H7 (cell line): Measurements from ENCODE around the gene CORIN. TPM values are rescaled to one million over a fixed set of nuclear protein-coding genes. Genes with fewer than 3 reads are reported as not detected.

Experiments used
- DNase-seq: peaks from one replicate; pipeline ENCODE4 v3.0.0; 2012
- H3K27me3 ChIP-seq: 2 replicates; pipeline ENCODE4 v1.6.0; 2011; ENCODE audit warnings: mild to moderate bottlenecking, low read length; ENCODE audit not compliant: control insufficient read depth, insufficient read depth
- H3K36me3 ChIP-seq: replicated peaks from 2 replicates; pipeline ENCODE4 v1.5.1; 2011; ENCODE audit warnings: low read length; ENCODE audit not compliant: control insufficient read depth, insufficient read depth
- H3K4me3 ChIP-seq: 2 replicates; pipeline ENCODE4 v1.5.1; 2011; ENCODE audit warnings: low read depth, mild to moderate bottlenecking, control low read depth, low read length, moderate library complexity; ENCODE audit not compliant: insufficient read depth
- total RNA-seq: library from RNA; depleted of rRNA; stranded (reverse); fragments of >200 nt; shearing (Covaris generic); gene quantifications from 2 replicates; pipeline ENCODE4 v1.2.3, GENCODE V29; 2014

CORIN gene
- total RNA-seq, 1 experiment from 2014 or later, result 0.07 TPM

DNA sequence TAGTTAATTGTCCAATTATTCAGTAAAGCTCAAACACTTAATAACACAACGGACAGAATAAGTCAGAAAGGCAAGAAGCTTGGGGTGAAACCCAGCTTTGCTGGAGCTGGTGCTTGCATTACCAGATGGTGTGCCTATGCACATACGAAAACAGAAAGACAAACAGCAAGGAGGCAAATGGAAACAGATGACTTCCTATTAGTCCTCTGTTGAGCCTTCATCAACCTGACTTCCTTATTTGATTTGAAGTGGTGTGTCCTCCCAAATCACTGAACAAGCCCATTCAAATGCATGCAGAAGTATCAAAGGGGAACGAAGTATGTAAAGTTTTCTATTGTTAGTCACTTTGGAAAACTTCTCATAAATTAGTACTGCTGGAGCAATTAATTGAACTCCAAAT lies 186.6 kb downstream of the CORIN start:
- H3K4me3 ChIP-seq, result no peak overlapping the region
- H3K27me3 ChIP-seq, result no peaks in the 10 kb centered on the region
- no peaks in the 10 kb centered on the region for H3K36me3 ChIP-seq
- no peak for DNase-seq

DNA sequence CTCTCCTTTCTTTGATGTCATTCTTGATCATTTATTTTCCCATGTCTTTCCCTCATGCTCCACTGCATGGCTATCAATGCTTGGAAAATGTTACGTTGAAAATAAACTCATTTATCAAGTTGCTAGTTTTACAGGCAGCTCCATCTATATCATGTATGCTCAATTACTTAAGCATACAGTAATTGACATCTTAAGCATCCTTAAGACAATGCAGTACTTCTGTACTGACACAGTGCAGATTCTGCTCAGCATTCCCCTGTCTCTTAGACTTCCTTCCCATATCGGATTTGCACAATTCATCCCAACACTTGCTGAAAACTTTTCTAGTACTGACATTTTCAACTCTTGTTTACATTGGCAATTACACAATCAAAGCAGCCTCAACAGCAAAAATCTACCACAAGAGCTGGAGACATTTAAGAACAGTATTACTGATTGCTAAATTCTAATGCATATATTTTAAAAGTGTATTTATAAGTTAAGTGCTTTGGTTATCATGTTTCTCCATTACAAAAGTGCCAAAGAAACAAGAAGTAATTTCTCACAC lies 187.2 kb downstream of the CORIN start:
- DNase-seq, result no peak
- no peak overlapping the region for H3K4me3 ChIP-seq
- H3K27me3 ChIP-seq, result no peaks in the 10 kb centered on the region
- no peaks in the 10 kb centered on the region for H3K36me3 ChIP-seq

DNA sequence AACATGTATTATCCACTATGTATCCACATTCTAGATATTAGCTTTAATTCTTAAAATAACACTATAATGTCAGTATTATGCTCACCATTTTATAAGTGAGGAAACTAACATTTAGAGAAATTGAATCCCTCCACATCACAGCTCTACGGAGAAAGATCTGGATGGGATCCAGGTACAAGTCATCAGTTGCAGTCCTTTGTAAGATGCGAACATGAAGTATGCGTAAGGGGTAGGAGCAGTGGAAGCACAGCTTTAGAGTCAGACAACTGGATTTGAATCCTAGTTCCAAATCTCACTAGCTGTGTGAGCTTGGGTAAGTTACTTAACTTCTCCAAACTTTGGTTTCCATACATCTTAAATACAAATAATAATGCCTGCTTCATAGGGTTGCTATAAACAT lies 190.3 kb downstream of the CORIN start:
- Histone ChIP-seq H3K27me3 (no peaks in the 10 kb centered on the region), H3K4me3 (no peak overlapping the region), H3K36me3 (no peaks in the 10 kb centered on the region)
- no peak for DNase-seq

DNA sequence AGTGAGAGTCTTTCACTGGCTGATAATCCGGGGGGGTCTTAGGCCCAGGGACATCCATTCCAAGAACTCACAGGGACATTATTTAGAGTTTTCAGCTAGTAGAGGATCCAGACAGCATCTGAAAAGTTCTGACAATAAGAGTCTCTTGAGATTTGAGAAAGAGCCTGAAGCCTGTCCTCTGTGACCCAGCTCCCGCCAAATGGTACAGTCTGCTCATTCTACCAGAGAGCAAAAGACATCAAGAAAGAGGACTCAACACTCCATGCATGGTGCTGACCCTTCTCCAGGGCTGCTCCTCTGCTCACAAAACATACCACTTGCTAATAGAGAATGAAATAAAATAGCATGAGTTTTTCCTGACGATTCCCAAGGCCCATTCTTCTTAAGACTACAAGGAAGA lies 190.8 kb downstream of the CORIN start:
- Histone ChIP-seq H3K27me3 (no peaks in the 10 kb centered on the region), H3K4me3 (no peak overlapping the region), H3K36me3 (no peaks in the 10 kb centered on the region)
- DNase-seq, result no peak

DNA sequence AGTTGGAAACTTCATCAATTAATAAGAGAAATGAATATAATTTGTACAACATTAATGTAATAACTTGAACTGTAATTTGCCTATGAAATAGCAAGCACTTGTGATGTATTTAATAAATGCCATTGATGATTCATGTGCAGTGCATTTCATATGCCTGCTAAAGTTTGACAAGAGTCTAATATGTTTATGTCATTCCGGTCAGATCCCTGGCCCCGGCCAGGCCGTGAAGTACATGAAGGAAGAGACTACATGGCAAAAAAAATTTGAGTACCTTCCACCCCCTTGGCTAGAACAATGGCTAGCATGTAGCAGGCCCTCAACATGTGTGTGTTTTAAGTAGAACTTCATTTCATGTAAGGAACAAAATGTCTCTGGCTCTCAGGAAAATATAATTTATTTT lies 191.5 kb downstream of the CORIN start:
- no peaks in the 10 kb centered on the region for H3K27me3 ChIP-seq

DNA sequence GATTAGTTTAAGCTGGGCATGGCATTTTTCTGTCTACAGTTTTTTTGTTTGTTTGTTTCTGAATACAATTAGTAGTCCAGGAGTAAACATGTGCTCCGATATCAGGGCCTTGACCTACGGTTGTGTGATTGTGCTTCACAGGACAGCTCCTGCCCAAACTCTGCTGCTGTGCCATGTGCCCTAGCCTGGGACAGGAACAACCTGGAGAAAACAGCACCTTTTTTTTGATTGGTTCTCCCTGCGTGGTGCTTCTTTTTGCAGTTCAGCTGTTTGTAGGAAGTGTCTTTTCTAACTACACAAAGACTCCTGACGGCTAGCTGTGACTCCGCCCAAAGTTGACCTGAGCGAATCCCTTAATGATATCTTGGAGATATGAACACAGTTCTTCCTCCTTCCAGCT lies 194.0 kb downstream of the CORIN start:
- Histone ChIP-seq H3K36me3 (no peaks in the 10 kb centered on the region), H3K27me3 (no peaks in the 10 kb centered on the region), H3K4me3 (no peak overlapping the region)
- DNase-seq, result no peak

More for the DNA sequence above, 191.5 kb downstream of the CORIN start:
- H3K36me3 ChIP-seq, result no peaks in the 10 kb centered on the region
- no peak overlapping the region for H3K4me3 ChIP-seq
- DNase-seq, result no peak

DNA sequence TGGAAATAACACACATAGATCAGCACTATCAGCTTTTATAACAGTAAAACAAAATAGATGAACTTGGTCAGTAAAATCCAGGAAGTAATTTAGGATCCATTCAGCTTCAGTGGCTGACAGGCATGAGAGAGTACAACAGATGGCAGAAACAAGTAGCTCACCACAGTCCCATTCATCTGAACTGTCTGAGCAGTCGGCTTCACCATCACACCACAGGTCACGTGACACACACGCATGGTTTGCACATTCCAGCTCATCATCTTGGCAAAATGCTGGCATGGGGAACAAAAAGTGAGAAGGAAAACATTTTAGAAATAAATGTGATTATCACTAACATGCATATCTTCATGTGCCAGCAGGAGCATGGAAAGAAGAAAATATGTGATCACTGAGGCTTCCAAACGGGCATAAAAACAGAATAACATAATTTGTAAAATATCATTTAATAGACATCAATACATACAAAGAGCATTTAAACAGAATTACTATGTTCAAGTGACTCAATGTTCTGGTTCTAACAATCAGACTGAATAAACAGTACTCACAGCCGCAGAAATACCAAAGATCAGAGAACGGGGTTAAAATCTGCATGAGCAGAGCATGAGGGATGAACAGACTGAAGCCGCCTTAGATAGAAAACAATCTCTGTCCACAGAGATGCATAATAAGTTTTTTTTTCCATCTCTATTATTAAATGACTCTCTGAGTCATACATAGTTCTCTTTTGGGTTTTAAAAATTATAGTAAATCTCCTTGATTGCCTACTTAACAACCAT lies 194.7 kb downstream of the CORIN start:
- H3K36me3 ChIP-seq, result no peaks in the 10 kb centered on the region
- no peaks in the 10 kb centered on the region for H3K27me3 ChIP-seq
- H3K4me3 ChIP-seq, result no peak overlapping the region
- DNase-seq, result no peak

DNA sequence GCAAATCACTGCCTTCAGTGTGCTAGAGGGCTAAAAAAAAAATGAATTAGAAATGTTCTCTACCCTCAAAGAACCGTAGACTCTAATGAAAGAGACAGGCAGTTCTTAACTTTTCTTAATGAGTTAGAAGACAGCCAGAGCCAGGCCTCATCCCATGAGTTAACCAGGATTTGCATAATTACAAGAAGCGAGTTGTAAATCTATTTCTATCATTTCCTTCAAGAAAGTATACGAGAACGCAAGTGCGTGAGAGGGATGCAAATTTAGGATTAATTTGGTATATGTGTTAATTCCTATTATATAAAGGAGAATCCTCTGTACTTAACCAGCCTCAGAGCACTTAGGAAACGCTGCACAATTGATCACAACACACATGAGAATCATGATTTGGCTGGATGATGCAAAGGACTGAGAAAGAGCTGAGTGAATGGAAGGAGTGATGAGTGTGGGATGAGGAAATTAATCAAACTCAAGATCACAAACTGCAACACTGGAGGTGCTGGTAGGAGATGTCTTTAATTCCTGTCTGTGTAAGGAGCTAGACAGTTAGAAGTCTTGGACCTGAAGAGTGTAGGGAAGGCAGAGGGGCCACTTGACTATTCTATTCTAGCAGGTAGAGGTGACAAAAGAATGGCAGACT lies 195.6 kb downstream of the CORIN start:
- H3K4me3 ChIP-seq, result no peak overlapping the region
- no peak for DNase-seq
- no peaks in the 10 kb centered on the region for H3K36me3 ChIP-seq
- H3K27me3 ChIP-seq, result no peaks in the 10 kb centered on the region

DNA sequence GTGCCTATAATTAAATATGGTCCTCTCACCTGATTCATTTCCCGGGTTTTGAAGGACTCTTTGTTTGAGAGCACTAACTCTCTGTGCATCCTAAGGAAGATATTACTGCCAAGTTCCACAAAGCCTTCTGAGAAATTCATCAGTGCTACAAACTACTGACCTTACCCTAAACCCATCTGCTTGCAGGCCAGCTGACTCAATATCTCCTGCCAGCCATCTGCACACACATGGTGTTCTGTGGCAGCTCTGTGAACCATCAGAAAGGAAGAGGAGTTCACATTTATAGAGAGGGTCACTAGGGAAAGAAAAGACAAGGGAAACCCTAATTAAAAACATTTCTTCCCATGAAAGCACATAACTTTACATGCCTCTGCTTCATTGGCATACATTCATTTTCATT lies 196.1 kb downstream of the CORIN start:
- Histone ChIP-seq H3K4me3 (no peak overlapping the region), H3K36me3 (no peaks in the 10 kb centered on the region), H3K27me3 (no peaks in the 10 kb centered on the region)
- DNase-seq, result no peak

DNA sequence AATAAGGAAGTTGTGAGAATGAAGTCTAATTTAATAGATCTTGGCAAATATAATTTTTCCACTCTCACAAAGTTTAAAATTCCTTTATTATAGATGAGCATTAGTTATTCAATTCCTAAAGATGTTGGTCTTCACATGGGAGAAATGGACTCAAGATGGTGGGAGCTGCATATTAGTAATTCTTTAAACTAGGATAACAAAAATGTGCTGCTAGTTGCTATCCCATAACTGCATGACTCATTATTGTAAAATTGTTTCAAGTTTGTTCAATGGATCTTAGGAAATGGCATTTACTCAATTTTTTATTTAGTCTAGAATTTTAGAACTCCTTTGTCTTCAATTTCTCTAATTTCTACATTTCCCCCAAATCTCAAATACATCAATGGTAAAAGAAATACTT lies 197.0 kb downstream of the CORIN start:
- DNase-seq, result no peak
- Histone ChIP-seq H3K36me3 (no peaks in the 10 kb centered on the region), H3K27me3 (no peaks in the 10 kb centered on the region), H3K4me3 (no peak overlapping the region)

DNA sequence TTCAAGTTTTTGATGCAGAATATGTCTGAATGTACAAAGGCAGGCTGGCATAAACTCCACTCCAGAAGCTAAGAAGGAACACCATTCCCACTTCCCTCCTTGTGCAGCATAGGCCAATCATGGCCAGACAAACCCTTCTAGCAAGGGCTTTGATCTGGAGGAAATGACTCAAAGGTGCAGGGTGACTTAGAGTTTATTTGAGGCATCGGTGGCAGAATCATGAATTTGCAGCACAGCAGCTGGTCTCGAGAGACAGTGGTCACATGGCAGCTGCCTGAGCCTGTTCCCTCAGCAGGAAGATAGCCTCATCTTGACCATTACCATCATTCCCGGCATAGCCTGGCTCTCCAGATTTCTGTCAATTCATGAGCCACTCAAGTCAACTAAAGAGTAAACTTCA lies 198.3 kb downstream of the CORIN start:
- DNase-seq, result no peak
- Histone ChIP-seq H3K4me3 (no peak overlapping the region), H3K36me3 (no peaks in the 10 kb centered on the region), H3K27me3 (no peaks in the 10 kb centered on the region)

DNA sequence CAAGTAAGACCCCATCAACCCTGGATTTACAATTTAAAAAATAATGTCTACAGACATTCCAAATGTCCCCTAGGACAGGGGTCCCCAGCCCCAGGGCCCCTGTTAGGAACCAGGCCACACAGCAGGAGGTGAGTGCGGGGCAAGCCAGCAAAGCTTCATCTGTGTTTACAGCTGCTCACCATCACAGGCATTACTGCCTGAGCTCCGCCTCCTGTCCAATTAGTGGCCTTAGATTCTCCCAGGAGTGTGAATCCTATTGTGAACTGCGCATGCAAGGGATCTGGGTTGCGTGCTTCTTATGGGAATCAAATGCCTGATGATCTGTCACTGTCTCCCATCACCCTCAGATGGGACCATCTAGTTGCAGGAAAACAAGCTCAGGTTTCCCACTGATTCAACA lies 206.7 kb downstream of the CORIN start:
- H3K27me3 ChIP-seq, result no peaks in the 10 kb centered on the region
- H3K4me3 ChIP-seq, result no peak overlapping the region
- DNase-seq, result no peak
- no peaks in the 10 kb centered on the region for H3K36me3 ChIP-seq

DNA sequence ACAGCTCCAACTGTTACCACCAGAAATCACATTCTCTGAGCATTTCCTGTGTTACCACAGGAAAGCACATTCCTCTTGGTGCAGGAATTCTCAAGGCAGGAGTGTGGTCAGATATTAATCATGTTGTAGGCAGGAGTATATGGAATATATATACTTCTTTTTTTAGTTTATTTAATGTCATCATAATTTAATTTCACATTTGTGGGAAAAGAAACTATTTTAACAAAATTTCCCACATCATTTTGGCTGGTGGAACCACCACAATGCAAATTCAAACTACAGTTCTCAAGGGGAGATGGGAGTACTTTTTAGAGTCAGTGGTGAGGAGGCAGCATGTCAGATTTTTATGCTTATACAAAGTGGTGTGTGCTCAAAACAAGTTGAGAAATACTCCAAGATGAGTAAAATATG lies 213.8 kb downstream of the CORIN start:
- H3K36me3 ChIP-seq, result no peaks in the 10 kb centered on the region
- H3K27me3 ChIP-seq, result no peaks in the 10 kb centered on the region
- no peak overlapping the region for H3K4me3 ChIP-seq
- DNase-seq, result no peak

DNA sequence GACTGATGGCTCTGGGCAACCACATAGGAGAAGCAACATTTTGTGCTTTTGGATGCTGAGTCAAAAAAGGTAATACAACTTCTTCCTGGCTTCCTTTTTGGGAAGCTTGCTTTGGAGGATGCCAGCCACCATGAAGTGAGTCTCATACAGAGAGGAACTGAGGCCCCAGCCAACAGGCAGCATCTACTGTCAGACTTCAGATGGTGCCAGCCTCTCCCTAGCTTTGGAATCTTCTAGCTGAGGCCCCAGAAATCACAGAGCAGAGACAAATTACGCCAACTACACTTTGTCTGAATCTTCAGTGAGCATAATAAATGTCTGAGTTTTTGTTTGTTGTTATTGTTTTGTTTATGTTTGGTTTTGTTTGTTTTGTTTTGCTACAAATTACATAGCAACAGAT lies 216.7 kb downstream of the CORIN start:
- Histone ChIP-seq H3K36me3 (no peaks in the 10 kb centered on the region), H3K27me3 (no peaks in the 10 kb centered on the region), H3K4me3 (no peak overlapping the region)
- no peak for DNase-seq

DNA sequence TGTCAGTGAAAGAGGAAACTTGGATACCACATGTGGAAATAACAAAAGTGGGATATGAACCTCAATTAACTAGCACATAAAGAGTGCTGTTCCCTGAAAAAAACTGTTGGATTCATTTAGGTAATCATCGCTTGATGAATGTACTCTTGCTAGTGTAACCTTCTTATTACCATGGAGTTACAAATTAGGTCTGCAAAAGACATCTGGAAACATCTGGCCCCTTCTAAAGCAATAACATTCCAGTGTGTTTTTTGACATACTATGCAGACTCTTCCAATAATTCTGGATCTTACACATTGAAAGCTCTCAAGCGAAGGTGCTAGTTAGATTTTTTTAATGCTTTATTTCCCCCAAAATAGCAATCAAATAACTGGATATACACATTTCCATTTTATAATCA lies 218.2 kb downstream of the CORIN start:
- Histone ChIP-seq H3K27me3 (no peaks in the 10 kb centered on the region), H3K4me3 (no peak overlapping the region), H3K36me3 (no peaks in the 10 kb centered on the region)
- DNase-seq, result no peak
